Uterus (tissue), 4 donors: ENCODE results near the gene OSBPL8. TPM values are rescaled to one million over a fixed set of nuclear protein-coding genes. Genes with fewer than 3 reads are reported as not detected.

Source experiments
- DNase-seq, 2 donors: peaks; one replicate each; pipeline ENCODE4 v3.0.0-alpha.2; 2019 to 2020
- H3K27ac ChIP-seq, 2 donors: fragments of 200-600 bp; sonication (generic); 1 replicate in 1 of 2; 2 replicates in 1 of 2; pipeline ENCODE4 v1.5.1; 2016 to 2018
- H3K27me3 ChIP-seq, 2 donors: fragments of 200-600 bp; sonication (generic); one replicate each; pipeline ENCODE4 v1.5.1; 2018 to 2019; ENCODE audit warnings: control low read depth in 1 of 2
- H3K36me3 ChIP-seq, 2 donors: fragments of 200-600 bp; sonication (generic); one replicate each; pipeline ENCODE4 v1.5.1; 2019; ENCODE audit warnings: control low read depth in 1 of 2
- H3K4me1 ChIP-seq, 2 donors: fragments of 200-600 bp; sonication (generic); one replicate each; pipeline ENCODE4 v1.5.1; 2018 to 2019; ENCODE audit warnings: control low read depth in 1 of 2
- H3K4me3 ChIP-seq, 2 donors: fragments of 200-600 bp; sonication (generic); 1 replicate in 1 of 2; 2 replicates in 1 of 2; pipeline ENCODE4 v1.5.1; 2018 to 2019; ENCODE audit warnings: mild to moderate bottlenecking in 1 of 2
- H3K9me3 ChIP-seq, 2 donors: fragments of 200-600 bp; sonication (generic); one replicate each; pipeline ENCODE4 v1.5.1; 2019; ENCODE audit warnings: control low read depth in 1 of 2
- POLR2A ChIP-seq, 2 donors: fragments of 450-650 bp; IDR thresholded peaks; one replicate each; pipeline ENCODE4 v1.6.1; 2016; ENCODE audit warnings: antibody characterized with exemption in 2 of 2, mild to moderate bottlenecking in 1 of 2, moderate library complexity in 1 of 2
- intact Hi-C: fragments of 100-400 bp; cut with DNase I; formaldehyde crosslinking; loops from one replicate; pipeline ENCODE4 v1.15.1; 2023; ENCODE audit warnings: low total_unique reads
- total RNA-seq, 4 donors: library from RNA; depleted of rRNA in 3 of 4; stranded (reverse); fragments of >200 nt in 3 of 4; gene quantifications; one replicate each; pipeline versions ENCODE4 v1.1.0 to v1.2.4, GENCODE V29; 2014 to 2023
- TF ChIP-seq, protein P1 (sequence below), 4 experiments: fragments of 200-600 bp in 2 of 4; fragments of 450-650 bp in 2 of 4; sonication (generic) in 2 of 4; IDR thresholded peaks; one replicate each; pipeline ENCODE4 v1.5.1; 2016 to 2019; ENCODE audit warnings: antibody characterized with exemption in 4 of 4, mild to moderate bottlenecking in 2 of 4, moderate library complexity in 1 of 4
- donor health status: DM: yes; HTN: yes; CAD: no.

OSBPL8 gene
- total RNA-seq, 4 donors from 2014 or later: 22.0 to 131 (median 69.3) TPM

- Histone ChIP-seq H3K9me3 (no peaks in the 10 kb centered on the region), H3K4me1 (peaks cover 7% of the 10 kb centered on the region in 2 donors), H3K27me3 (no peaks in the 10 kb centered on the region), H3K4me3 (no peak overlapping the region), H3K36me3 (no peaks in the 10 kb centered on the region), H3K27ac (no peak overlapping the region)
- TF ChIP-seq, protein P1, sequence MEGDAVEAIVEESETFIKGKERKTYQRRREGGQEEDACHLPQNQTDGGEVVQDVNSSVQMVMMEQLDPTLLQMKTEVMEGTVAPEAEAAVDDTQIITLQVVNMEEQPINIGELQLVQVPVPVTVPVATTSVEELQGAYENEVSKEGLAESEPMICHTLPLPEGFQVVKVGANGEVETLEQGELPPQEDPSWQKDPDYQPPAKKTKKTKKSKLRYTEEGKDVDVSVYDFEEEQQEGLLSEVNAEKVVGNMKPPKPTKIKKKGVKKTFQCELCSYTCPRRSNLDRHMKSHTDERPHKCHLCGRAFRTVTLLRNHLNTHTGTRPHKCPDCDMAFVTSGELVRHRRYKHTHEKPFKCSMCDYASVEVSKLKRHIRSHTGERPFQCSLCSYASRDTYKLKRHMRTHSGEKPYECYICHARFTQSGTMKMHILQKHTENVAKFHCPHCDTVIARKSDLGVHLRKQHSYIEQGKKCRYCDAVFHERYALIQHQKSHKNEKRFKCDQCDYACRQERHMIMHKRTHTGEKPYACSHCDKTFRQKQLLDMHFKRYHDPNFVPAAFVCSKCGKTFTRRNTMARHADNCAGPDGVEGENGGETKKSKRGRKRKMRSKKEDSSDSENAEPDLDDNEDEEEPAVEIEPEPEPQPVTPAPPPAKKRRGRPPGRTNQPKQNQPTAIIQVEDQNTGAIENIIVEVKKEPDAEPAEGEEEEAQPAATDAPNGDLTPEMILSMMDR (IDR thresholded peaks at IDR 0.05): no peak
- no peak for TF ChIP-seq POLR2A (IDR thresholded peaks at IDR 0.05)
- no peak for DNase-seq
- intact Hi-C loops: no loop called here
These were observed 8.1 kb downstream of the OSBPL8 start for GRCh38 chr12:76551482-76551888.

- intact Hi-C loops: no loop called here
- TF ChIP-seq, protein P1 (IDR thresholded peaks at IDR 0.05): no peak
- TF ChIP-seq POLR2A (IDR thresholded peaks at IDR 0.05): no peak
- Histone ChIP-seq H3K4me3 (no peak overlapping the region), H3K9me3 (no peaks in the 10 kb centered on the region), H3K4me1 (peaks cover 7% of the 10 kb centered on the region in 2 donors), H3K36me3 (no peaks in the 10 kb centered on the region), H3K27ac (no peak overlapping the region), H3K27me3 (no peaks in the 10 kb centered on the region)
- no peak for DNase-seq
These were observed 10.4 kb downstream of the OSBPL8 start for GRCh38 chr12:76549131-76549530.

GRCh38 chr12:76548222-76548837 lies 11.2 kb downstream of the OSBPL8 start:
- TF ChIP-seq, protein P1 (IDR thresholded peaks at IDR 0.05): no peak
- no peak for TF ChIP-seq POLR2A (IDR thresholded peaks at IDR 0.05)
- intact Hi-C loops: no loop called here
- H3K4me1 ChIP-seq: peaks cover 7 to 10% of the 10 kb centered on the region in 2 donors

GRCh38 chr12:76547526-76547925 lies 12.0 kb downstream of the OSBPL8 start:
- Histone ChIP-seq H3K4me3 (no peak overlapping the region), H3K4me1 (peaks cover 7 to 8% of the 10 kb centered on the region in 2 donors), H3K27ac (no peak overlapping the region), H3K36me3 (no peaks in the 10 kb centered on the region), H3K9me3 (no peaks in the 10 kb centered on the region), H3K27me3 (no peaks in the 10 kb centered on the region)
- intact Hi-C loops: no loop called here
- no peak for DNase-seq
- no peak for TF ChIP-seq POLR2A (IDR thresholded peaks at IDR 0.05)
- TF ChIP-seq, protein P1 (IDR thresholded peaks at IDR 0.05): no peak

More at GRCh38 chr12:76548222-76548837, 11.2 kb downstream of the OSBPL8 start:
- H3K4me3 ChIP-seq: no peak overlapping the region
- no peak overlapping the region for H3K27ac ChIP-seq
- H3K9me3 ChIP-seq: no peaks in the 10 kb centered on the region
- no peaks in the 10 kb centered on the region for H3K36me3 ChIP-seq
- no peak for DNase-seq
- H3K27me3 ChIP-seq: no peaks in the 10 kb centered on the region

- H3K4me1 ChIP-seq: peaks cover 6 to 7% of the 10 kb centered on the region in 2 donors
- TF ChIP-seq POLR2A (IDR thresholded peaks at IDR 0.05): no peak
- TF ChIP-seq, protein P1 (IDR thresholded peaks at IDR 0.05): no peak
- H3K36me3 ChIP-seq: no peaks in the 10 kb centered on the region
- no peaks in the 10 kb centered on the region for H3K9me3 ChIP-seq
- no peak overlapping the region for H3K4me3 ChIP-seq
- no peak for DNase-seq
- H3K27ac ChIP-seq: no peak overlapping the region
- H3K27me3 ChIP-seq: no peaks in the 10 kb centered on the region
- intact Hi-C loops: no loop called here
These were observed 12.7 kb downstream of the OSBPL8 start for GRCh38 chr12:76546889-76547288.
